Right hindlimb (tissue), 1 donor: ENCODE measurements around the gene CXCL11.
A peak's percentile ranks its signal among the peaks of the same experiment; 100 is the strongest.
"Not testable (repeated sequence)": the region's sequence is repeated elsewhere in the genome, so short reads cannot be mapped to it uniquely, and the experiment has no call there.

Source experiments
- DNase-seq: peaks from one replicate; pipeline ENCODE4 v3.0.0-alpha.2; 2018

The CXCL11 gene

GRCh38 chr4:76042241-76042998, 6.5 kb upstream of the CXCL11 start:
- not testable (repeated sequence) for DNase-seq

- DNase-seq, result no peak
Observed at GRCh38 chr4:76036855-76037254, 985 bp upstream of the CXCL11 start.

GRCh38 chr4:76035141-76035540, 729 bp downstream of the CXCL11 start:
- DNase-seq, result no peak

GRCh38 chr4:76029300-76029699, 6.6 kb downstream of the CXCL11 start:
- no peak for DNase-seq

- no peak for DNase-seq
Observed at GRCh38 chr4:76028350-76028765, 7.5 kb downstream of the CXCL11 start.

- DNase-seq, result no peak
Observed at GRCh38 chr4:76024065-76024464, 11.8 kb downstream of the CXCL11 start.

GRCh38 chr4:76023389-76023788, 12.5 kb downstream of the CXCL11 start, which contains the start of gene CXCL10:
Gene CXCL10 (minus strand): TSS chr4:76023497. CDS start chr4:76023431, 66 bp downstream.
- DNase-seq, result no peak

DNA sequence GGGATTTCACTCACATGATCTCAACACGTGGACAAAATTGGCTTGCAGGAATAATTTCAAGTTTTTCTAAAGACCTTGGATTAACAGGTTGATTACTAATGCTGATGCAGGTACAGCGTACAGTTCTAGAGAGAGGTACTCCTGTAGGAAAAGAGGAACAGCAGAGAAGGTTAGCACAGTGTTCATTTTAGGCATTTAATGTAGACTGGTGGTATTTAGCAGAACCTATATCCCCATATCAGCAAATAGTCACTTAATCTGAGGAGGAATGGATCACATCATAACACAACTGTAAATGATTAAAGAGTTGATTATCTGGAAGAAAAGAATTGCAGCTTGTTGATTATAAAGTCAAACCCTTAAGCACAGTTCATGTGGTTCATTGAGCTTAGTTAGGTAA, 13.2 kb downstream of the CXCL11 start:
- DNase-seq, result no peak

DNA sequence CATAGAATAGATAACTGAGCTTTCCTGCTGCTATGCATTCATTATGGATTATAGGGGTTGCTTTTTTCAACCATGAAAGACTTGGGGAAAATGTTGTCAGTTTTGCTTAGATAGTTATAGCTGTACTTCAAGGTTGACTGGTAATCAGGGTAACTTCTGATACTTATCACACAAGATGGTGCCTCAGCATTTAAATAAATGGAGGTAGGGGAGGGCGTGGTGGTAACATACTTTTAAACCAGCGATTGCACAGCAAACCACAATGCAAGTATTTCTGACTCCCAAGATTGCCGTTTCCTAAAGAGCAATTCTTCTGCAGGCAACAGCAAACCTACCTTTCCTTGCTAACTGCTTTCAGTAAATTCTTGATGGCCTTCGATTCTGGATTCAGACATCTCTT, 13.8 kb downstream of the CXCL11 start:
- DNase-seq, result no peak

GRCh38 chr4:76017056-76017686, 18.7 kb downstream of the CXCL11 start:
- DNase-seq, result no peak

GRCh38 chr4:76016393-76016792, 19.5 kb downstream of the CXCL11 start:
- no peak for DNase-seq

DNA sequence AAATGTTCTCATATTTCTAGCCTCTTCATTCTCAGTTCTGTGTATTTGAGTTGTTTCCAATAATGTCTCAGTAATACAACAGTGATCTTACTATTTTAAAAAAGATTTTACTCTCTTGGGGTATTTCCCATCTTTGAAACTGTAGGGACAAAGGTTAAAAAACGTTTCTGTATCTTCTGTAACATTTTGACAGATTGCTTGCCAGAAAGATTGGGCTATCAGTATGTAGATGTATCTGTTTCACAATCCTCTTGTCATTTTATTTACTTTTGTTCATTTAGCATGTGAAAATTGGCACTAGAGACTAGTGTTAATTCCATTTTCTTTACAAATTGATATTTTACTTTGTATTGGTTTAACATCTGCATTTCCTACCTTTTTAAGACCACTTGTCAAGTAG, 22.3 kb downstream of the CXCL11 start:
- no peak for DNase-seq

GRCh38 chr4:76012388-76012801, 23.5 kb downstream of the CXCL11 start:
- DNase-seq, result no peak

DNA sequence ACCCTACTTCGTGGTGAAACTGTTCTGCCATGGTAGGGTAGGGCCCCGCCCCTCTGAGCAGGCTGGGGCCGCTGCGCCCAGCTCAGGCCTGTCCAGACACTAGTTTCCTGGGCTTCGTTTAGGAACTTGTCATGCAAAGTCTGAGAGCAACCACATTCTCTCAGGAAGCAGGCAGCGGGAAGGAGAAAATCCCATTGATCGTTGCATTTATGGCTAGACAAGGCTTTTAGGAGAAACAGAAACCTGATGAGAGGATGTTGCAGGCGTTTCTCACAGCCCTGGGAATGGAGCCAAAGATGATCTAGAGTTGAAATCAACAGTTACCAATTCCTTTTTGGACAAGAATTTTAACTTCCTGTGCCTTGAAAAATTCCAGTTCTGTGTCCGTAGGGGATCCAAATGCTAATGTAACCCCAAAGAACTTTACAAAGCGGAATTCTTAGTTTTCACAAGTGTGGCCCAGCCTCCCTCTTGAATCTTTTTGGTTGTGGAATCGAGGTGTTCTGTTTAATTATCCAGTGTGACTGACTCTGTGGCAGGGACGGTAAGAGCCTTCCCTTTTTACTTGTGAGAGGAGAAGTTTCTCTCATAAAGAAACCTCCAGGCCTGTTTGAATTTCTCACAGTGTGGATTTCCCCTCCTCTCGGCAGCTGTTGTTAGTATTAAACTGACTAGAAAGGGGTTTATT, 24.0 kb downstream of the CXCL11 start:
- peak; percentile 64 for DNase-seq

GRCh38 chr4:76011018-76011670, 24.7 kb downstream of the CXCL11 start:
- no peak for DNase-seq

DNA sequence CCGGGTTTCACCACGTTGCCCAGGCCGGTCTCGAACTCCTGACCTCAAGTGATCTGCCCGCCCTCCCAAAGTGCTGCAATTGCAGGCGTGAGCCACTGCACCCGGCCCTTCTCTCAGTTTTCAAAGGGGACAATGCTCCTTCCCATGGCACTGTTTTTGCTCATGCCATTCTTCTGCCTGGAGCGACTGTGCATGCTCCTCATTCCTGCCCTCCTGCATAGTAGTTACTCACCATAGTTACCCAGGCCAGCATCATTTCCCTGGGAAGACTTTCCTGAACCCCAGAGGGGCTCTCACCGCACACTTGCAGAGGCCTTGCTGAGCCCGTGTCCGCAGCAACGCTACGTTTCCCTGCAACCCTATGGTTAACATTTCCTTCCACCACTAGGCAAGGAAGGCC, 25.3 kb downstream of the CXCL11 start:
- no peak for DNase-seq

DNA sequence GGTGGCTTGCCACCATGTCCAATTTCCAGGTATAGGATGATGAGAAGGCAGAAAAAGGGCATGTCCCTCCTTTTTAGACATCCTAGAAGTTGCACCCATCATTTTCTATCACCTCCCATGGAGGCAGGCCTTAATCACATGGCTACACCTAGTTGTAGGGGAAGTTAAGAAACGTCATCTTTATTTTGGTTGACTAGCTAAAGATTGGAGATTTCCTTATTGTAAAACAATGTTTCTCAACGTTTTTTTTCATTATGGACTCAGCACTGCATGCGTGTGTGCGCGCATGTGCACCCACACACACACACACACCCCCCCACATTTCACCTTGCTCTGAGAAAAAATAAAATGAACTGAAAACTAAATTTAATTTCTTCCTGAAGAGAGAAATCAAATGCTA, 26.6 kb downstream of the CXCL11 start:
- DNase-seq, result no peak

- no peak for DNase-seq
Observed at GRCh38 chr4:76007089-76007862, 28.6 kb downstream of the CXCL11 start, which contains the start of gene CXCL9. Gene CXCL9 (minus strand): TSS chr4:76007509. CDS start chr4:76007449, 60 bp downstream.

- DNase-seq, result no peak
Observed at GRCh38 chr4:76003620-76004019, 32.2 kb downstream of the CXCL11 start.

DNA sequence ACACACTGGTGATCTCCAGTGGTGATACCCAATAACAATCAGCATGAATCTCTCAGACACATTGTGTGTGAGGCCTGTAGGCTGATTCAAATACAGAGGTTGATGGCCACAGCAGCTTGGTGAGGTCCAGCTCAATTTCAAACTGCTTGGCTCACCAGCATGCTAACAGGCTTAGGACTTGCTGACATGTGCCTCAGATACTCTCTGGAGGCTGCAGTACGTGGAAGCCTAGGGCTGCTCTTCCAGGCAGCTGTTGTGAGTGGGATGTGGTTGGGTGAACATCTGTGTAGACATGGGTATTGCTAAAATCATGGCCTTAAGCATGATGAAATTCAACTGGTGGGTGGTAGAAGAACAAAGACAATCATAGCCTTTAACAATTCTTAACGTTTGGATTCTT, 32.8 kb downstream of the CXCL11 start:
- DNase-seq, result no peak

- no peak for DNase-seq
Observed at GRCh38 chr4:76002176-76002575, 33.7 kb downstream of the CXCL11 start.

- DNase-seq, result no peak
Observed at GRCh38 chr4:76001700-76002099, 34.2 kb downstream of the CXCL11 start.
